GM12865 (cell line): Measurements from ENCODE around the gene SEMA3G.

Source experiments
- DNase-seq: peaks from one replicate; pipeline ENCODE4 v3.0.0; 2010; ENCODE audit warnings: low read depth
- H3K4me3 ChIP-seq: 2 replicates; pipeline ENCODE4 v1.5.1; 2011; ENCODE audit warnings: mild to moderate bottlenecking, low read depth, low read length, control low read depth
- TF ChIP-seq, protein P1 (sequence below): IDR thresholded peaks from 2 replicates; pipeline ENCODE4 v1.5.1; 2011; ENCODE audit warnings: low read length, control low read depth, low read depth, inconsistent platforms; ENCODE audit not compliant: insufficient read depth; ENCODE audit errors: missing control alignments

The SEMA3G gene

DNA sequence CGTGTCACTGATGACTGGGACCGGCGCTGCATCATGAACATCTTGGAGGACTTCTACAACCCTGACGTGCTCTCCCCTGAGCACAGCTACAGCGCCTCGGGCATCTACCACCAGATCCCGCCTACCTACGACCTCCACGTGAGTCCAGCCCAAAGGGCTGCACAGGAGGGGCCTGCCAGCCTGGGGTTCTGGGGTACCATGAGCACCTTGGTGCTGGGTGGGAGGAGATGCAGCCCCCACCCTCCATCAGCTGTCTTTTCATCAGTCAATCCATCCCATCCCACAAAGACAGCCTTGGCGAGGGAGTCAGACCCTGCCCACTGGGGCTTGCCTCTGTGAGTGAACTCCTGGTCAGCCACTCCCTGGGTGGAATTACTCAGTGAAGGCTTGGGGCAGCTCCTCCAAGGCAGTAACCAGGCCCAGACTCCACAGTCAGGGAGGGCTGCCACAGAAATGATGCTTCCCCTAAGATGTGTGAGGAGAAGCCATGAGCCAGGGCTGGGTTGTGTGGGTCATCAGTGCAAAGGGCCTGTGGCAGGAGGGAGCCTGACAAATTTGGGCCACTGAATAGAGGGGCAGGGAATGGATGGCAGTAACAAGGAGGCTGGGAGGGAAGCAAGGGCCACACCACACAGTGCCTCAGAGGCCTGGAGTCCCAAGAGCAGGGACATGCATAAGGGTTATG lies 47.9 kb downstream of the SEMA3G start:
- no peak for DNase-seq
- TF ChIP-seq, protein P1, sequence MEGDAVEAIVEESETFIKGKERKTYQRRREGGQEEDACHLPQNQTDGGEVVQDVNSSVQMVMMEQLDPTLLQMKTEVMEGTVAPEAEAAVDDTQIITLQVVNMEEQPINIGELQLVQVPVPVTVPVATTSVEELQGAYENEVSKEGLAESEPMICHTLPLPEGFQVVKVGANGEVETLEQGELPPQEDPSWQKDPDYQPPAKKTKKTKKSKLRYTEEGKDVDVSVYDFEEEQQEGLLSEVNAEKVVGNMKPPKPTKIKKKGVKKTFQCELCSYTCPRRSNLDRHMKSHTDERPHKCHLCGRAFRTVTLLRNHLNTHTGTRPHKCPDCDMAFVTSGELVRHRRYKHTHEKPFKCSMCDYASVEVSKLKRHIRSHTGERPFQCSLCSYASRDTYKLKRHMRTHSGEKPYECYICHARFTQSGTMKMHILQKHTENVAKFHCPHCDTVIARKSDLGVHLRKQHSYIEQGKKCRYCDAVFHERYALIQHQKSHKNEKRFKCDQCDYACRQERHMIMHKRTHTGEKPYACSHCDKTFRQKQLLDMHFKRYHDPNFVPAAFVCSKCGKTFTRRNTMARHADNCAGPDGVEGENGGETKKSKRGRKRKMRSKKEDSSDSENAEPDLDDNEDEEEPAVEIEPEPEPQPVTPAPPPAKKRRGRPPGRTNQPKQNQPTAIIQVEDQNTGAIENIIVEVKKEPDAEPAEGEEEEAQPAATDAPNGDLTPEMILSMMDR = no peak
- no peak overlapping the region for H3K4me3 ChIP-seq

DNA sequence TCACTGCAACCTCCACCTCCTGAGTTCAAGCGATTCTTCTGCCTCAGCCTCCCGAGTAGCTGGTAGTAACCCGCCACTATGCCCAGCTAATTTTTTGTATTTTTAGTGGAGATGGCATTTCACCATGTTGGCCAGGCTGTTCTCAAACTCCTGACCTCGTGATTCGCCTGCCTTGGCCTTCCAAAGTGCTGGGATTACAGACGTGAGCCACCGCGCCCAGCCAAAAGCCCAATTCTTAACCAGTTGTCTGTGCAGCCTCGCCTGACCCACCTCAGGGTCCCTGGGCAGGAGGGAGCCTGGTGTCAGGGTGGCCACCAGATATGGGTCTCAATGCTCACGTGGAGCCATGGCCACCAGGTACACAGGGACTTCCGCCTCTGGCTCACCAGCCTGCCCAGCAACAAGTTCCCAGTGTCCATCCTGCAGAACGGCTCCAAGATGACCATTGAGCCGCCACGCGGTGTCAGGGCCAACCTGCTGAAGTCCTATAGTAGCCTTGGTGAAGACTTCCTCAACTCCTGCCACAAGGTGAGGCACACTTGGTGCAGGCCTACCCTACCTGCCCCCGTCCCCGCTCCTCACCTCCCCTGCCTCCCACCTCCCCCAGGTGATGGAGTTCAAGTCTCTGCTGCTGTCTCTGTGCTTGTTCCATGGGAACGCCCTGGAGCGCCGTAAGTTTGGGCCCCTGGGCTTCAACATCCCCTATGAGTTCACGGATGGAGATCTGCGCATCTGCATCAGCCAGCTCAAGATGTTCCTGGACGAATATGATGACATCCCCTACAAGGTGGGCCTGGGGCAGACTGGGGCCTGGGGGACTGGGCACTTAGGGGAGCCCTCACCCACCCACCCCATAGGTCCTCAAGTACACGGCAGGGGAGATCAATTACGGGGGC lies 48.6 kb downstream of the SEMA3G start:
- TF ChIP-seq, protein P1 = no peak
- H3K4me3 ChIP-seq = no peak overlapping the region
- DNase-seq = no peak

DNA sequence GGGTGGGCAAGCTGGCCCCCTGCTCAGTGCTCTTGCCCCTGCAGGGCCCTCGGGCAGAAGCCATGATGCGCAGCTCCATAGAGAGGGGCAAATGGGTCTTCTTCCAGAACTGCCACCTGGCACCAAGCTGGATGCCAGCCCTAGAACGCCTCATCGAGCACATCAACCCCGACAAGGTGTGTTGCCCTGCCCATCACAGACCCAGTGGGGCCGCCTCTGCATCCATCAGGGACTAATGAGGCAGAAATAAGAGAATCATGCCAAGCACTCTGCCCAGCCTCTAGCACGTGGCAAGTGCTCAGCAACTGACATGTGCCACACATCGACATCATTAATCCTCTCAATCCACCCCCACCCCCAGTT lies 49.4 kb downstream of the SEMA3G start:
- TF ChIP-seq, protein P1 = no peak
- DNase-seq = no peak

DNA sequence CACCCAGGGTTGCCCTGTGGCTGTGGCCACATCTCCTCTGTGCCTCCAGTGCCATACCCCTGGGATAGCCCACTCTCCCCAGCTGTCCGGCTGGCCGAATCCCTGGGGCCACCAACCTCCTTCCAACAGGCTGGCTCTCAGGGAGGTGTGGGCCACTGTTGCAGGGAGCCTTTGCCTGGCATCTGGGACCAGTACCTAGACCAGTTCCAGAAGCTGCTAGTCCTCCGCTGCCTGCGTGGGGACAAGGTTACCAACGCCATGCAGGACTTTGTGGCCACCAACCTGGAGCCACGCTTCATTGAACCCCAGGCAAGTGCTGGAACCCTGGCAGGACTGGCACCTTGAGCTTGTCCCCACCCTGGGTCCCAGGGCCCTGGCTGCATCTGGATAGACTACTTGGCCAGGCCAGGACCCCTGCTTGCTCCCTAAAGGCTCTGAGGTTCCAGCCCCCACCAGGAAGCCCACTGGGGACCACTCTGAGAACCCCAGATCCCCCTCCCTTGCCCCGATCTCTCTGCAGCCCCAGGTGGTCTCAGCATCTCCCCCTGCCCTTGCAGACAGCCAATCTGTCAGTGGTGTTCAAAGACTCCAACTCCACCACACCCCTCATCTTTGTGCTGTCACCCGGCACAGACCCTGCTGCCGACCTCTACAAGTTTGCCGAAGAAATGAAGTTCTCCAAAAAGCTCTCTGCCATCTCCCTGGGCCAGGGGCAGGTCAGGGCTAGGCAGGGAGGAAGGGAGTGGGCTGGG lies 50.0 kb downstream of the SEMA3G start:
- TF ChIP-seq, protein P1 = no peak
- no peak overlapping the region for H3K4me3 ChIP-seq
- no peak for DNase-seq

More for the DNA sequence above, 49.4 kb downstream of the SEMA3G start:
- H3K4me3 ChIP-seq = no peak overlapping the region

DNA sequence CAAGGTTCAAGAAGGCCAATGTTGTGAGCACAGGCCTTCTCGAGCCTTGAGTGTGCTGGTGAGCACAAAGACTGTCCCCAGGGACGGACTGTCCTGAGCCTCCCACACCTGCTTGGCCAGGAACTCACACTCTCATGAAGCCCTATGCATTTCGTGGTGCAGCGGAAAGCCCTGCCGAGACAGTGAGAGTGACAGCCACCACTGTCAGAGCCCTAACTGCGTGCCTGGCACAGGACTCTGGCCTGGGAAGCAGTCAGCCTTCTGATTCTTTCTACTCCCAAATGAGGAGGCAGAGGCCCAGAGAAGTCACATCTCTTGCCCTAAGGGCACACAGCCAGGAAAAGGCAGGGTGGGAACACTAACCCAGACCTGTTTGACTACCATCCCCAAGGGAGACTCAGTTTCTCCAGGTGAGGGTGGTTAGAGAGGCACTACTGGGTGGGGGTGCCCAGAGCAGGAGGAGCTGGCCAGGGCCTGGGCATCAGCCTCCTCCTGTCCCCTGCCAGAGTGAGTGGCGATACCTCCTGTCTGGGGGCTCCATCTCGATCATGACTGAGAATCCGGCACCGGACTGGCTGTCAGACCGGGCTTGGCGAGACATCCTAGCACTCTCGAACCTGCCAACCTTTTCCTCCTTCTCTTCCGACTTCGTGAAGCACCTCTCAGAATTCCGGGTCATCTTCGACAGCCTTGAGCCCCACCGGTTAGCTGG lies 50.8 kb downstream of the SEMA3G start:
- TF ChIP-seq, protein P1 = no peak
- no peak for DNase-seq
- H3K4me3 ChIP-seq = no peak overlapping the region

DNA sequence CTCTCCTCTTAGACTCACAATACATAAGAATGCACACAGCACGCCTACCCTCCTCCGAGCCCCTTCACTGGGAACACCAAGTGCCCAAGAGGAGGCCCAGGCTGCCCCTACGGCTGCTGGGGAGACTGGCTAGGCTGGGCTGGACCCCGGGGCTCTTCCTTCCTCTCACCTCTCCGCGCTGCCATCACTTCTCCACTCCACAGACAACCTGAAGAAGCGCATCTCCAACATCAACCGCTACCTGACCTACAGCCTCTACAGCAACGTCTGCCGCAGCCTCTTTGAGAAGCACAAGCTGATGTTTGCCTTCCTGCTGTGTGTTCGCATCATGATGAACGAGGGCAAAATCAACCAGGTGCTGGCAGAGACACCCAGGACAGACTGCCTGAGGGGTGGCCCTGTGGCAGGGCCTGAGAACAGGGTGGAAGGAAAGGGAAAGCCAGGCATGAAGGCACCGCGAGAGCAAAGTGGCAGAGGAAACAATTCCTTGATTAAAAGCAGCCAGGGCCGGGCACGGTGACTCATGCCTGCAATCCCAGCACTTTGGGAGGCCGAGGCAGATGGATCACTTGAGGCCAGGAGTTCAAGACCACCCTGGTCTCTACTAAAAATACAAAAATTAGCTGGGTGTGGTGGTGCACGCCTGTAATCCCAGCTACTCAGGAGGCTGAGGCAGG lies 51.6 kb downstream of the SEMA3G start:
- no peak for DNase-seq
- TF ChIP-seq, protein P1 = no peak

More for the DNA sequence above, 51.6 kb downstream of the SEMA3G start:
- H3K4me3 ChIP-seq = no peak overlapping the region
